Skin epidermis (tissue), 12 donors: ENCODE results near the gene RELL2.
"Not testable (repeated sequence)": the region's sequence is repeated elsewhere in the genome, so short reads cannot be mapped to it uniquely, and the experiment has no call there.

Experiments
- H3K27ac ChIP-seq, 21 experiments: fragments of 200-600 bp; sonication (generic) in 11 of 21; one replicate each; pipeline ENCODE4 v1.5.0; 2020; ENCODE audit warnings: mild to moderate bottlenecking in 3 of 21, inconsistent platforms in 2 of 21, moderate library complexity in 2 of 21
- H3K4me3 ChIP-seq, 7 experiments: fragments of 200-600 bp; sonication (generic) in 2 of 7; one replicate each; pipeline ENCODE4 v1.5.0; 2020; ENCODE audit warnings: inconsistent platforms in 2 of 7, mild to moderate bottlenecking in 2 of 7, moderate library complexity in 1 of 7

The RELL2 gene

GRCh38 chr5:141636413-141637122 lies at the start of gene RELL2, which contains the start of gene HDAC3:
Gene RELL2, plus strand, starts transcription at chr5:141636997. Its CDS starts 1,229 bp downstream, at chr5:141638226.
Gene HDAC3, minus strand, starts transcription at chr5:141636849. Its CDS starts 59 bp downstream, at chr5:141636790.
- peak within 1 kb of the TSS; percentile 36 to 91 (median 82) for H3K27ac ChIP-seq
- H3K4me3 ChIP-seq: peak within 1 kb of the TSS; percentile 52 to 80 (median 74)

- no peak overlapping the region for H3K4me3 ChIP-seq
- H3K27ac ChIP-seq: no peak overlapping the region
Measured at GRCh38 chr5:141590127-141590526, 46.7 kb upstream of the RELL2 start.

GRCh38 chr5:141596867-141597266 lies 39.9 kb upstream of the RELL2 start:
- Histone ChIP-seq H3K27ac (peak overlapping the region in 1 of 21 experiments; percentile 60), H3K4me3 (no peak overlapping the region)

- no peak overlapping the region for H3K4me3 ChIP-seq
- H3K27ac ChIP-seq: peak overlapping the region in 5 of 21 experiments; percentile 23 to 60 (median 41)
Measured at GRCh38 chr5:141597394-141597793, 39.4 kb upstream of the RELL2 start.

GRCh38 chr5:141597814-141598213 lies 39.0 kb upstream of the RELL2 start:
- Histone ChIP-seq H3K4me3 (no peak overlapping the region), H3K27ac (peak overlapping the region in 5 of 21 experiments; percentile 23 to 60 (median 41))

GRCh38 chr5:141598391-141599345 lies 38.1 kb upstream of the RELL2 start:
- H3K27ac ChIP-seq: peak overlapping the region in 13 of 21 experiments; percentile 3 to 60 (median 32)
- H3K4me3 ChIP-seq: no peak overlapping the region

- Histone ChIP-seq H3K4me3 (no peak overlapping the region), H3K27ac (peak overlapping the region in 19 of 21 experiments; percentile 2 to 86 (median 77))
Measured at GRCh38 chr5:141602606-141603005, 34.2 kb upstream of the RELL2 start.

- Histone ChIP-seq H3K27ac (peak overlapping the region in 20 of 21 experiments; percentile 10 to 86 (median 77)), H3K4me3 (no peak overlapping the region)
Measured at GRCh38 chr5:141603923-141604717, 32.7 kb upstream of the RELL2 start.

- H3K4me3 ChIP-seq: no peak overlapping the region
- H3K27ac ChIP-seq: peak overlapping the region in 20 of 21 experiments; percentile 27 to 86 (median 76)
Measured at GRCh38 chr5:141605523-141606277, 31.1 kb upstream of the RELL2 start.

- H3K27ac ChIP-seq: peak overlapping the region in 12 of 21 experiments; percentile 9 to 86 (median 24)
- H3K4me3 ChIP-seq: no peak overlapping the region
Measured at GRCh38 chr5:141608046-141608445, 28.8 kb upstream of the RELL2 start.

- Histone ChIP-seq H3K4me3 (no peak overlapping the region), H3K27ac (peak overlapping the region in 11 of 21 experiments; percentile 9 to 86 (median 25))
Measured at GRCh38 chr5:141608557-141608956, 28.2 kb upstream of the RELL2 start.

GRCh38 chr5:141609044-141609443 lies 27.8 kb upstream of the RELL2 start:
- H3K27ac ChIP-seq: peak overlapping the region in 4 of 21 experiments; percentile 9 to 85 (median 13)
- no peak overlapping the region for H3K4me3 ChIP-seq

- not testable (repeated sequence) for H3K4me3 ChIP-seq
- H3K27ac ChIP-seq: peak overlapping the region in 1 of 21 experiments; percentile 85
Measured at GRCh38 chr5:141609921-141610320, 26.9 kb upstream of the RELL2 start.

- peak overlapping the region in 1 of 21 experiments; percentile 18 for H3K27ac ChIP-seq
- no peak overlapping the region for H3K4me3 ChIP-seq
Measured at GRCh38 chr5:141611289-141611688, 25.5 kb upstream of the RELL2 start.

- no peak overlapping the region for H3K27ac ChIP-seq
Measured at GRCh38 chr5:141613344-141613743, 23.5 kb upstream of the RELL2 start.

GRCh38 chr5:141615991-141616720 lies 20.6 kb upstream of the RELL2 start:
- peak overlapping the region in 8 of 21 experiments; percentile 21 to 99 (median 96) for H3K27ac ChIP-seq
- H3K4me3 ChIP-seq: peak overlapping the region in 5 of 7 experiments; percentile 85 to 98 (median 95)

More at GRCh38 chr5:141613344-141613743, 23.5 kb upstream of the RELL2 start:
- no peak overlapping the region for H3K4me3 ChIP-seq

- H3K4me3 ChIP-seq: peak overlapping the region; percentile 70 to 98 (median 95)
- H3K27ac ChIP-seq: peak overlapping the region in 17 of 21 experiments; percentile 96 to 100 (median 97)
Measured at GRCh38 chr5:141617128-141617527, 19.7 kb upstream of the RELL2 start.

GRCh38 chr5:141617682-141618029 lies 19.1 kb upstream of the RELL2 start:
- peak overlapping the region; percentile 70 to 98 (median 95) for H3K4me3 ChIP-seq
- H3K27ac ChIP-seq: peak overlapping the region in 19 of 21 experiments; percentile 94 to 100 (median 97)
